Measurements from ENCODE around the gene CT47C1.

The CT47C1 gene

DNA sequence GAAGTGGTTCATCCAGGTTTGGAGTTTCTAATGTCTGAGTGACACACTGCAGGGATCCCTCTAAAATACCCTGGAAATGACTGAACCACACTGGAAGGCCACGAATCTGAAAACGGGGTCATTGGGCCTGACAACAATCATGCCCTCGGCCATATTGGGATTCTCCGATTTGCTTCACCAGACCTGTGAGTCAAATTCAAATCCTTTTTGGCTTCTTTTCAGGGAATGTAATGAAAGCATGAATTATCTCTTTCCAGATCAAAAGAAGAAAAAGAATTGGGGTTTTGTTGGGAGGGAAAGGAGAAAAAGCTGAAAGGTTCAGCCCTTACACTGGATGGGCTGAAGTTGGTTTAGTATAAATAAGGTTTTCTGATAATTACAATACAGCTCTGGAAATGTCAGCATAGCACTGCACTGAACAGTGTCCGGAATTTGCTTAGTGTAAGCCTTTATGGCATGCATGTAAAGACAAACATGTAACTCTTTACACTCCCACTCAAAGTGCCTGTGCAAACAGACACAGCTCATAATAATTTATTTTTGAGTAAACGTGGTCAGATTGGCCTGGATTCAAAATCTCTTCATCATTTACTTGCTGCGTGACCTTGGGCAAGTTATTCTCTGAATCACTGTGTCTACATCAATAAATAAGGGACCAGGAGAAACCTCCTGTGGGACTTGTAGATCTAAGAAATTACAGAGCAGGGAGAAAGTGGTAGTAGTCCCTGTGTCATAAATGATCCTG lies 21.4 kb downstream of the CT47C1 start:
- peaks cover 1% of the 10 kb centered on the region for H3K27me3 ChIP-seq (ENCODE audit: insufficient read depth, low read length, poor library complexity)
- DNase-seq = no peak
- no peaks in the 10 kb centered on the region for H3K9me3 ChIP-seq (ENCODE audit: insufficient read depth, low read length, severe bottlenecking)

GRCh38 chrX:119094819-119095218 lies 22.0 kb downstream of the CT47C1 start:
- no peak for TF ChIP-seq EZH2 (IDR thresholded peaks at IDR 0.05; ENCODE audit: borderline replicate concordance, low read depth, low read length, severe bottlenecking)
- TF ChIP-seq CTCF (IDR thresholded peaks at IDR 0.05; ENCODE audit: borderline replicate concordance, extremely low read depth, low read length, poor library complexity, severe bottlenecking) = no peak
- H3K9me3 ChIP-seq (ENCODE audit: insufficient read depth, low read length, severe bottlenecking) = no peaks in the 10 kb centered on the region
- DNase-seq = no peak

More for the DNA sequence above, 21.4 kb downstream of the CT47C1 start:
- H3K27ac ChIP-seq (ENCODE audit: low read length) = no peak overlapping the region
- no peak overlapping the region for H3K4me3 ChIP-seq (ENCODE audit: low read depth in 1 of 2, low read length in 2 of 2)
- no peak for TF ChIP-seq EZH2 (IDR thresholded peaks at IDR 0.05; ENCODE audit: borderline replicate concordance, low read depth, low read length, severe bottlenecking)
- no peak for TF ChIP-seq CTCF (IDR thresholded peaks at IDR 0.05; ENCODE audit: borderline replicate concordance, extremely low read depth, low read length, poor library complexity, severe bottlenecking)
- no peak for ATAC-seq (ENCODE audit: insufficient read depth, low read depth)
- no peaks in the 10 kb centered on the region for H3K79me2 ChIP-seq (ENCODE audit: insufficient read depth, low read length)
- no peak overlapping the region for H3K4me2 ChIP-seq (ENCODE audit: insufficient read depth, low read length)
- no peaks in the 10 kb centered on the region for H3K4me1 ChIP-seq (ENCODE audit: insufficient read depth, low read length)
- H3K9ac ChIP-seq (ENCODE audit: low read depth, low read length) = no peak overlapping the region
- H4K20me1 ChIP-seq (ENCODE audit: insufficient read depth, low read length) = no peaks in the 10 kb centered on the region
- H3K36me3 ChIP-seq (ENCODE audit: insufficient read depth, low read length) = no peaks in the 10 kb centered on the region
- no peak overlapping the region for H2AFZ ChIP-seq (ENCODE audit: low read depth, low read length)

GRCh38 chrX:119095936-119096335 lies 23.1 kb downstream of the CT47C1 start:
- no peak for DNase-seq
- TF ChIP-seq EZH2 (IDR thresholded peaks at IDR 0.05; ENCODE audit: borderline replicate concordance, low read depth, low read length, severe bottlenecking) = no peak
- H3K27ac ChIP-seq (ENCODE audit: low read length) = no peak overlapping the region
- no peak overlapping the region for H3K4me3 ChIP-seq (ENCODE audit: low read depth in 1 of 2, low read length in 2 of 2)
- no peak overlapping the region for H2AFZ ChIP-seq (ENCODE audit: low read depth, low read length)
- H3K9ac ChIP-seq (ENCODE audit: low read depth, low read length) = no peak overlapping the region
- no peaks in the 10 kb centered on the region for H3K79me2 ChIP-seq (ENCODE audit: insufficient read depth, low read length)
- no peaks in the 10 kb centered on the region for H3K36me3 ChIP-seq (ENCODE audit: insufficient read depth, low read length)
- no peaks in the 10 kb centered on the region for H4K20me1 ChIP-seq (ENCODE audit: insufficient read depth, low read length)
- no peaks in the 10 kb centered on the region for H3K9me3 ChIP-seq (ENCODE audit: insufficient read depth, low read length, severe bottlenecking)
- H3K4me1 ChIP-seq (ENCODE audit: insufficient read depth, low read length) = no peaks in the 10 kb centered on the region
- no peak for ATAC-seq (ENCODE audit: insufficient read depth, low read depth)
- H3K4me2 ChIP-seq (ENCODE audit: insufficient read depth, low read length) = no peak overlapping the region
- H3K27me3 ChIP-seq (ENCODE audit: insufficient read depth, low read length, poor library complexity) = no peaks in the 10 kb centered on the region

More at GRCh38 chrX:119094819-119095218, 22.0 kb downstream of the CT47C1 start:
- no peaks in the 10 kb centered on the region for H4K20me1 ChIP-seq (ENCODE audit: insufficient read depth, low read length)
- H3K4me2 ChIP-seq (ENCODE audit: insufficient read depth, low read length) = no peak overlapping the region
- no peaks in the 10 kb centered on the region for H3K27me3 ChIP-seq (ENCODE audit: insufficient read depth, low read length, poor library complexity)
- no peak overlapping the region for H3K9ac ChIP-seq (ENCODE audit: low read depth, low read length)
- H2AFZ ChIP-seq (ENCODE audit: low read depth, low read length) = no peak overlapping the region
- no peak overlapping the region for H3K4me3 ChIP-seq (ENCODE audit: low read depth in 1 of 2, low read length in 2 of 2)
- no peak for ATAC-seq (ENCODE audit: insufficient read depth, low read depth)
- H3K36me3 ChIP-seq (ENCODE audit: insufficient read depth, low read length) = no peaks in the 10 kb centered on the region
- H3K79me2 ChIP-seq (ENCODE audit: insufficient read depth, low read length) = no peaks in the 10 kb centered on the region
- no peak overlapping the region for H3K27ac ChIP-seq (ENCODE audit: low read length)
- H3K4me1 ChIP-seq (ENCODE audit: insufficient read depth, low read length) = no peaks in the 10 kb centered on the region

DNA sequence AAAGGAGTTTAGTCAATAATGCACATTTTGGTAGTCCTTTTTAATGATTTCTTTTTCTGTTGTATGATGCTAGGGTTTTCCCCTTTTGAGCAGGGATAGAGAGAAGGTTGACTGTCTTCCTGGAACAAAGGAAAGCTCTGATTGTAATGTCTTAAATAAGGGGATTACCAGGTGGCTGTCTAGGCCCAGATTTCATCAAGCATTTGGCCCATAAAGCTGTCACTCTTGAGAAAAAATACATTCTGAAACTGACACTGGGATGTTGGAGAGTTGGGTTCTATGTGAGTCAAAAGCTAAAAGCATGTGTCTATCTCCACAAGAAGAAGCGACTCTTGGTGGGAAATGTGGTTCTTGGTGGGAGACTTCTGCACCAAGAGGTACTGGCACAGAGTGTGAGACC lies 28.4 kb downstream of the CT47C1 start:
- Histone ChIP-seq H3K4me1 (ENCODE audit: insufficient read depth, low read length) (no peaks in the 10 kb centered on the region), H3K9me3 (ENCODE audit: insufficient read depth, low read length, severe bottlenecking) (no peaks in the 10 kb centered on the region), H3K79me2 (ENCODE audit: insufficient read depth, low read length) (no peaks in the 10 kb centered on the region), H3K9ac (ENCODE audit: low read depth, low read length) (no peak overlapping the region), H3K27ac (ENCODE audit: low read length) (no peak overlapping the region), H3K36me3 (ENCODE audit: insufficient read depth, low read length) (no peaks in the 10 kb centered on the region), H2AFZ (ENCODE audit: low read depth, low read length) (no peak overlapping the region), H3K4me2 (ENCODE audit: insufficient read depth, low read length) (no peak overlapping the region), H3K27me3 (ENCODE audit: insufficient read depth, low read length, poor library complexity) (no peaks in the 10 kb centered on the region), H4K20me1 (ENCODE audit: insufficient read depth, low read length) (no peaks in the 10 kb centered on the region), H3K4me3 (ENCODE audit: low read depth in 1 of 2, low read length in 2 of 2) (no peak overlapping the region)
- DNase-seq (no peak), ATAC-seq (ENCODE audit: insufficient read depth, low read depth) (no peak)
- no peak for TF ChIP-seq EZH2 (IDR thresholded peaks at IDR 0.05; ENCODE audit: borderline replicate concordance, low read depth, low read length, severe bottlenecking)
- TF ChIP-seq CTCF (IDR thresholded peaks at IDR 0.05; ENCODE audit: borderline replicate concordance, extremely low read depth, low read length, poor library complexity, severe bottlenecking) = no peak

Data from DND-41 (cell line).